Endothelial cell of umbilical vein (primary cell): Measurements from ENCODE around the gene CD248. TPM values are rescaled to one million over a fixed set of nuclear protein-coding genes. Genes with fewer than 3 reads are reported as not detected.

Source experiments
- BruUV-seq: library from RNA; stranded (reverse); fragments of 400-500 nt; replicated peaks from 2 replicates; lab custom pipeline; 2021; lab: Mats Ljungman, UMichigan
- CTCF ChIA-PET: fragments of 300-600, 350-600 bp; sonication (Branson Sonifier 250); formaldehyde crosslinking; loops from one replicate; lab custom pipeline; 2021; ENCODE audit warnings: antibody characterized with exemption, inconsistent platforms; lab: Charles Lee
- POLR2A ChIA-PET: fragments of 300-600, 350-600 bp; sonication (Branson Sonifier 250); formaldehyde crosslinking; loops from one replicate; lab custom pipeline; 2021; ENCODE audit warnings: antibody characterized with exemption, inconsistent platforms; lab: Charles Lee
- DNase-seq: peaks from one replicate; pipeline ENCODE4 v3.0.0-alpha.2; 2011; ENCODE audit warnings: low read depth, low spot score
- FAIRE-seq: peaks from 2 replicates; lab custom pipeline; 2011; peaks lifted over from hg19 to GRCh38; lab: Jason Lieb, UNC
- H2AFZ ChIP-seq: 2 replicates; pipeline ENCODE4 v1.6.0; 2012; ENCODE audit warnings: low read depth, low read length, control low read depth, inconsistent platforms
- H3K27ac ChIP-seq: 2 replicates; pipeline ENCODE4 v1.5.1; 2011; ENCODE audit warnings: low read depth, mild to moderate bottlenecking, control low read depth, low read length, moderate library complexity; ENCODE audit not compliant: insufficient read depth
- H3K27me3 ChIP-seq, 2 experiments: 2 replicates each; pipeline versions ENCODE4 v1.6.0 to v1.6.1; 2011; ENCODE audit warnings: low read length in 2 of 2, mixed read lengths in 1 of 2; ENCODE audit not compliant: control insufficient read depth in 2 of 2, insufficient read depth in 2 of 2
- H3K36me3 ChIP-seq, 2 experiments: 2 replicates in 1 of 2; 3 replicates in 1 of 2; pipeline ENCODE4 v1.5.1; 2011; ENCODE audit warnings: low read length in 2 of 2, mild to moderate bottlenecking in 1 of 2, moderate library complexity in 1 of 2; ENCODE audit not compliant: control insufficient read depth in 2 of 2, insufficient read depth in 2 of 2; ENCODE audit errors: extremely low read depth in 1 of 2
- H3K4me1 ChIP-seq: 3 replicates; pipeline ENCODE4 v1.5.1; 2011; ENCODE audit warnings: mild to moderate bottlenecking, low read length; ENCODE audit not compliant: control insufficient read depth, insufficient read depth; ENCODE audit errors: extremely low read depth
- H3K4me2 ChIP-seq: 2 replicates; pipeline ENCODE4 v1.6.1; 2011; ENCODE audit warnings: low read length, control low read depth, mixed read lengths; ENCODE audit not compliant: insufficient read depth
- H3K4me3 ChIP-seq, 3 experiments: fragments of 200-600 bp in 1 of 3; sonication (generic), shearing (Covaris generic) in 1 of 3; replicated peaks in 1 of 3; 2 replicates each; pipeline ENCODE4 v1.5.1; 2011 to 2016; ENCODE audit warnings: control low read depth in 3 of 3, low read length in 3 of 3, mild to moderate bottlenecking in 2 of 3, inconsistent platforms in 1 of 3, low read depth in 1 of 3, moderate library complexity in 1 of 3; ENCODE audit not compliant: insufficient read depth in 1 of 3
- H3K79me2 ChIP-seq: 2 replicates; pipeline ENCODE4 v1.6.0; 2012; ENCODE audit warnings: low read length, inconsistent platforms; ENCODE audit not compliant: control insufficient read depth, insufficient read depth
- H3K9ac ChIP-seq: replicated peaks from 2 replicates; pipeline ENCODE3; 2011; ENCODE audit warnings: low read length, control low read depth; ENCODE audit not compliant: insufficient read depth; ENCODE audit errors: extremely low read depth
- H3K9me1 ChIP-seq: replicated peaks from 3 replicates; pipeline ENCODE4 v1.6.0; 2011; ENCODE audit warnings: mild to moderate bottlenecking, low read length; ENCODE audit not compliant: control insufficient read depth, insufficient read depth; ENCODE audit errors: extremely low read depth
- H3K9me3 ChIP-seq: replicated peaks from 2 replicates; pipeline ENCODE4 v1.5.1; 2012; ENCODE audit warnings: low read length, inconsistent platforms; ENCODE audit not compliant: control insufficient read depth, insufficient read depth
- H4K20me1 ChIP-seq: replicated peaks from 2 replicates; pipeline ENCODE3; 2011; ENCODE audit warnings: mild to moderate bottlenecking, low read length; ENCODE audit not compliant: control insufficient read depth, insufficient read depth; ENCODE audit errors: extremely low read depth
- CTCF ChIP-seq, 2 donors: IDR thresholded peaks; 1 replicate in 1 of 2; 2 replicates in 1 of 2; pipeline ENCODE4 v1.5.1; 2011; ENCODE audit warnings: low read length in 2 of 2, mild to moderate bottlenecking in 2 of 2, moderate library complexity in 2 of 2, control low read depth in 1 of 2, inconsistent platforms in 1 of 2, low read depth in 1 of 2; ENCODE audit not compliant: insufficient read depth in 1 of 2; ENCODE audit errors: extremely low read depth in 1 of 2
- FOS ChIP-seq: IDR thresholded peaks from 2 replicates; pipeline ENCODE4 v1.6.1; 2011; ENCODE audit warnings: mild to moderate bottlenecking, low read length, moderate library complexity, borderline replicate concordance; ENCODE audit not compliant: insufficient read depth
- GATA2 ChIP-seq: IDR thresholded peaks from 2 replicates; pipeline ENCODE4 v1.7.0; 2011; ENCODE audit warnings: low read depth, mild to moderate bottlenecking, moderate library complexity, mixed read lengths, low read length; ENCODE audit not compliant: insufficient read length, insufficient read depth
- JUN ChIP-seq: IDR thresholded peaks from 2 replicates; pipeline ENCODE4 v1.6.1; 2011; ENCODE audit warnings: borderline replicate concordance, low read depth; ENCODE audit not compliant: insufficient read length, insufficient read depth
- MYC ChIP-seq: IDR thresholded peaks from one replicate; pipeline ENCODE4 v1.6.1; 2011; ENCODE audit warnings: mild to moderate bottlenecking, low read depth, low read length
- POLR2A ChIP-seq: IDR thresholded peaks from 2 replicates; pipeline ENCODE4 v1.6.1; 2012; ENCODE audit warnings: low read depth, mild to moderate bottlenecking, control low read depth, low read length
- POLR2AphosphoS5 ChIP-seq: IDR thresholded peaks from 2 replicates; pipeline ENCODE4 v1.6.1; 2012; ENCODE audit warnings: low read depth, mild to moderate bottlenecking, control low read depth, low read length, moderate library complexity; ENCODE audit not compliant: insufficient read depth
- dilution Hi-C: fragments of 300-500 bp; cut with MboI; formaldehyde crosslinking; loops from one replicate; pipeline ENCODE4 v1.15.0; 2019; ENCODE audit warnings: low sequenced_read_pairs; ENCODE audit not compliant: extremely low pct_ligation_motif_present
- intact Hi-C: fragments of 100-400 bp; cut with micrococcal nuclease; formaldehyde crosslinking; loops from one replicate; pipeline ENCODE4 v1.10.0; 2022
- polyA plus RNA-seq, 4 experiments: library from polyadenylated mRNA; depleted of rRNA in 3 of 4; stranded (reverse) in 3 of 4; unstranded in 1 of 4; fragments of >200 nt; gene quantifications; 2 replicates each; pipeline versions ENCODE4 v1.2.1 to v1.2.3, GENCODE V29; 2011 to 2012; ENCODE audit warnings: missing spikeins in 1 of 4
- total RNA-seq: library from RNA; stranded (reverse); gene quantifications from 2 replicates; pipeline ENCODE4 v1.2.3, GENCODE V29; 2021

The CD248 gene
- total and polyA plus RNA-seq, 2 donors (not counting 3 experiments of a cell fraction or from before 2014, with no cell fraction given), result 0.10 TPM; not detected in 1

- H3K4me3 ChIP-seq, result peak overlapping the region in 1 of 3 experiments; percentile 48
- FAIRE-seq (peak; percentile 4), DNase-seq (no peak)
- no peaks in the 10 kb centered on the region for H3K27me3 ChIP-seq
- H3K79me2 ChIP-seq, result no peaks in the 10 kb centered on the region
- CTCF ChIA-PET, result interaction anchor here (0.6 to 8.7 kb wide), 7 partner anchors 8 to 112 kb away, joined by 3 to 225 read pairs (median 7); partner anchors contain the start of genes BRMS1 and CD248
- H3K9me1 ChIP-seq, result no peaks in the 10 kb centered on the region
- TF ChIP-seq GATA2 (no peak), POLR2AphosphoS5 (no peak), POLR2A (no peak), MYC (no peak), FOS (no peak), CTCF (IDR thresholded peaks at IDR 0.05; ENCODE audit: extremely low read depth in 1 of 2, insufficient read depth in 1 of 2, low read depth in 1 of 2, low read length in 2 of 2) (no peak), JUN (no peak)
- intact Hi-C loops, result no loop called here
- no TSS peak for BruUV-seq
- H3K4me1 ChIP-seq, result peaks cover 18% of the 10 kb centered on the region
- no peaks in the 10 kb centered on the region for H3K9me3 ChIP-seq
- peak overlapping the region; percentile 91 for H3K27ac ChIP-seq
- POLR2A ChIA-PET, result interaction anchor here (1.6 kb wide), 1 partner anchor 46 kb away, joined by 6 read pairs; the partner anchor contains the start of gene YIF1A
- dilution Hi-C loops, result no loop called here
- H3K4me2 ChIP-seq, result peak overlapping the region; percentile 2
- no peaks in the 10 kb centered on the region for H4K20me1 ChIP-seq
- peak overlapping the region; percentile 85 for H3K9ac ChIP-seq
- H3K36me3 ChIP-seq, result peaks cover 0 to 2% of the 10 kb centered on the region in 2 experiments
- peak overlapping the region; percentile 0 for H2AFZ ChIP-seq
Measured at GRCh38 chr11:66334605-66335442, 18.0 kb upstream of the CD248 start.
